ENCODE data around the gene BAZ1A. TPM values are rescaled to one million over a fixed set of nuclear protein-coding genes. Genes with fewer than 3 reads are reported as not detected.

Gene BAZ1A
- total and polyA plus RNA-seq, 2 donors (not counting 1 experiment from before 2014, with no cell fraction given) = 18.8 to 36.8 TPM

- no peak for ATAC-seq (ENCODE audit: low read depth)
Measured at GRCh38 chr14:34797747-34798583, 77.2 kb downstream of the BAZ1A start.

More at GRCh38 chr14:34797747-34798583, 77.2 kb downstream of the BAZ1A start:
- intact Hi-C loops (cut with micrococcal nuclease) = no loop called here
- peaks cover 0 to 5% (median 1%) of the 10 kb centered on the region in 3 donors for H3K9me3 ChIP-seq (ENCODE audit: control extremely low read depth in 1 of 3, control insufficient read depth in 2 of 3, insufficient read depth in 1 of 3, low read length in 2 of 3)
- H3K4me1 ChIP-seq (ENCODE audit: control insufficient read depth in 2 of 2, insufficient read depth in 2 of 2, low read length in 2 of 2) = no peaks in the 10 kb centered on the region
- Mint-ChIP-seq H3K9me3 (ENCODE audit: insufficient read depth) (no peaks in the 10 kb centered on the region), H3K4me1 (no peaks in the 10 kb centered on the region), H3K27me3 (no peaks in the 10 kb centered on the region), H3K4me3 (no peak overlapping the region), H3K27ac (no peak overlapping the region)
- H3K9ac ChIP-seq (ENCODE audit: low read length) = no peak overlapping the region
- 99% methylated on average over 18 of the region's 24 CpGs for WGBS (ENCODE audit: insufficient coverage)
- peaks cover 8% of the 10 kb centered on the region for H3K79me2 ChIP-seq (ENCODE audit: control insufficient read depth, insufficient read depth, low read length)
- H2AFZ ChIP-seq (ENCODE audit: insufficient read depth, low read depth, low read length, poor library complexity, severe bottlenecking) = no peak overlapping the region
- no peak for DNase-seq
- H3K4me2 ChIP-seq (replicated peaks; ENCODE audit: low read depth, low read length, poor library complexity, severe bottlenecking) = no peak overlapping the region
- H3K4me3 ChIP-seq (ENCODE audit: control extremely low read depth in 1 of 5, extremely low read depth in 1 of 5, insufficient read depth in 1 of 5, low read depth in 2 of 5, low read length in 4 of 5) = no peak overlapping the region
- ChIA-PET POLR2A (no interaction called here), CTCF (no interaction called here)
- H3K27ac ChIP-seq (ENCODE audit: low read length in 2 of 2) = no peak overlapping the region
- H3K27me3 ChIP-seq (replicated peaks in 1 of 4; ENCODE audit: control extremely low read depth in 1 of 4, control insufficient read depth in 3 of 4, insufficient read depth in 4 of 4, low read length in 3 of 4) = no peaks in the 10 kb centered on the region
- TF ChIP-seq CTCF (IDR thresholded peaks at IDR 0.05) (no peak), EZH2 (IDR thresholded peaks at IDR 0.05; ENCODE audit: borderline replicate concordance, insufficient read depth, low read depth, low read length, poor library complexity, severe bottlenecking) (no peak)
- H3K36me3 ChIP-seq (replicated peaks in 1 of 2; ENCODE audit: control extremely low read depth in 1 of 2, control insufficient read depth in 1 of 2, extremely low read depth in 1 of 2, insufficient read depth in 2 of 2, low read length in 1 of 2) = peaks cover 18 to 55% of the 10 kb centered on the region in 2 experiments
- H4K20me1 ChIP-seq (ENCODE audit: control insufficient read depth, insufficient read depth, low read length, poor library complexity, severe bottlenecking) = no peaks in the 10 kb centered on the region
